SK-N-SH (cell line): ENCODE measurements around the gene SULT1C2. TPM values are rescaled to one million over a fixed set of nuclear protein-coding genes. Genes with fewer than 3 reads are reported as not detected.

Experiments used
- CTCF ChIA-PET: fragments of 300-600, 350-600 bp; formaldehyde crosslinking; extraction: SDS; loops from one replicate; lab custom pipeline; 2021; lab: Yijun Ruan, JAX
- POLR2A ChIA-PET: fragments of 350-600 bp; sonication (Branson Sonifier 250); formaldehyde crosslinking; extraction: SDS; loops from one replicate; lab custom pipeline; 2020; ENCODE audit warnings: antibody characterized with exemption, inconsistent platforms; lab: Yijun Ruan, JAX
- DNase-seq: peaks from one replicate; pipeline ENCODE4 v3.0.0; 2012
- H2AFZ ChIP-seq: fragments of 200-600 bp; sonication (generic); 2 replicates; pipeline ENCODE4 v1.8.1; 2016; ENCODE audit warnings: antibody characterized with exemption, mild to moderate bottlenecking, low read depth
- H3F3A ChIP-seq: fragments of 200-600 bp; sonication (generic); replicated peaks from 2 replicates; pipeline ENCODE3; 2016; ENCODE audit warnings: antibody characterized with exemption, mild to moderate bottlenecking; ENCODE audit not compliant: insufficient read depth
- H3K27ac ChIP-seq, 2 experiments: fragments of 200-500 bp in 1 of 2; fragments of 200-600 bp in 1 of 2; sonication (Bioruptor generic) in 1 of 2; sonication (generic), shearing (Covaris generic) in 1 of 2; 2 replicates each; pipeline versions ENCODE4 v1.5.1 to v1.6.1; 2014 to 2016; ENCODE audit warnings: low read depth in 2 of 2, inconsistent platforms in 1 of 2, low read length in 1 of 2, mild to moderate bottlenecking in 1 of 2, mixed read lengths in 1 of 2
- H3K27me3 ChIP-seq: fragments of 200-600 bp; sonication (generic), shearing (Covaris generic); 2 replicates; pipeline ENCODE4 v1.6.1; 2016; ENCODE audit warnings: mixed run types; ENCODE audit not compliant: insufficient read depth
- H3K36me3 ChIP-seq, 2 experiments: fragments of 200-500 bp in 1 of 2; fragments of 200-600 bp in 1 of 2; sonication (Bioruptor generic) in 1 of 2; sonication (generic) in 1 of 2; replicated peaks in 1 of 2; 2 replicates each; pipeline versions ENCODE3 to v1.5.1; 2014 to 2016; ENCODE audit warnings: low read length in 1 of 2, mild to moderate bottlenecking in 1 of 2; ENCODE audit not compliant: insufficient read depth in 2 of 2, control insufficient read depth in 1 of 2
- H3K4me1 ChIP-seq, 2 experiments: fragments of 200-500 bp in 1 of 2; fragments of 200-600 bp in 1 of 2; sonication (Bioruptor generic) in 1 of 2; sonication (generic), shearing (Covaris generic) in 1 of 2; 2 replicates each; pipeline versions ENCODE4 v1.5.1 to v1.6.1; 2014 to 2016; ENCODE audit warnings: low read depth in 1 of 2, low read length in 1 of 2, mixed run types in 1 of 2; ENCODE audit not compliant: insufficient read depth in 2 of 2, control insufficient read depth in 1 of 2
- H3K4me2 ChIP-seq: fragments of 200-600 bp; sonication (generic), shearing (Covaris generic); 2 replicates; pipeline ENCODE4 v1.6.1; 2017; ENCODE audit warnings: mixed run types
- H3K4me3 ChIP-seq, 2 experiments: fragments of 200-500 bp in 1 of 2; fragments of 200-600 bp in 1 of 2; sonication (Bioruptor generic) in 1 of 2; sonication (generic), shearing (Covaris generic) in 1 of 2; 2 replicates each; pipeline versions ENCODE4 v1.5.1 to v1.8.1; 2014 to 2016; ENCODE audit warnings: low read depth in 2 of 2, inconsistent platforms in 1 of 2, low read length in 1 of 2, mild to moderate bottlenecking in 1 of 2, mixed read lengths in 1 of 2, moderate library complexity in 1 of 2
- H3K79me2 ChIP-seq: fragments of 200-600 bp; sonication (generic); 2 replicates; pipeline ENCODE4 v1.8.1; 2017; ENCODE audit warnings: mild to moderate bottlenecking; ENCODE audit not compliant: insufficient read depth
- H3K9ac ChIP-seq: fragments of 200-600 bp; sonication (generic); 2 replicates; pipeline ENCODE4 v1.6.1; 2017; ENCODE audit warnings: mixed run types
- H3K9me2 ChIP-seq: fragments of 200-600 bp; sonication (generic); 2 replicates; pipeline ENCODE4 v1.6.1; 2017; ENCODE audit warnings: mixed run types
- H3K9me3 ChIP-seq: fragments of 200-600 bp; sonication (generic); 2 replicates; pipeline ENCODE4 v1.6.1; 2017; ENCODE audit warnings: mixed run types, mild to moderate bottlenecking, moderate library complexity
- H4K20me1 ChIP-seq: fragments of 200-600 bp; sonication (generic); 2 replicates; pipeline ENCODE4 v1.6.1; 2017; ENCODE audit warnings: mild to moderate bottlenecking, mixed run types; ENCODE audit not compliant: insufficient read depth
- ELF1 ChIP-seq: IDR thresholded peaks from 2 replicates; pipeline ENCODE4 v1.4.0; 2012
- EZH2phosphoT487 ChIP-seq: fragments of 200-600 bp; sonication (generic); IDR thresholded peaks from 2 replicates; pipeline ENCODE4 v1.6.1; 2017; ENCODE audit warnings: low read depth, mixed run types, mild to moderate bottlenecking, antibody characterized with exemption, moderate library complexity, borderline replicate concordance
- FOXM1 ChIP-seq: IDR thresholded peaks from 2 replicates; pipeline ENCODE4 v1.4.0; 2012; ENCODE audit warnings: low read depth, mild to moderate bottlenecking
- GABPA ChIP-seq: IDR thresholded peaks from 2 replicates; pipeline ENCODE4 v1.4.0; 2012; ENCODE audit warnings: low read depth, mild to moderate bottlenecking
- IRF3 ChIP-seq: fragments of 150-350 bp; IDR thresholded peaks from 2 replicates; pipeline ENCODE4 v1.6.1; 2016; ENCODE audit warnings: mild to moderate bottlenecking, low read depth, low read length
- JUND ChIP-seq: IDR thresholded peaks from 2 replicates; pipeline ENCODE4 v1.4.0; 2012
- MEF2A ChIP-seq: IDR thresholded peaks from 2 replicates; pipeline ENCODE4 v1.4.0; 2012; ENCODE audit warnings: low read depth, borderline replicate concordance
- MXI1 ChIP-seq: IDR thresholded peaks from 2 replicates; pipeline ENCODE4 v1.6.1; 2012; ENCODE audit warnings: mild to moderate bottlenecking, low read depth, low read length, improper control_type of control experiment
- NFIC ChIP-seq: IDR thresholded peaks from 2 replicates; pipeline ENCODE4 v1.4.0; 2012; ENCODE audit warnings: borderline replicate concordance
- RFX5 ChIP-seq: IDR thresholded peaks from 2 replicates; pipeline ENCODE4 v1.6.1; 2012; ENCODE audit warnings: mild to moderate bottlenecking, improper control_type of control experiment, low read length
- RXRA ChIP-seq: IDR thresholded peaks from 2 replicates; pipeline ENCODE4 v1.4.0; 2012; ENCODE audit warnings: low read depth, mild to moderate bottlenecking, borderline replicate concordance
- SIN3A ChIP-seq: IDR thresholded peaks from 2 replicates; pipeline ENCODE4 v1.6.1; 2012; ENCODE audit warnings: low read depth, mild to moderate bottlenecking, low read length, moderate library complexity, borderline replicate concordance
- SMC3 ChIP-seq: IDR thresholded peaks from 2 replicates; pipeline ENCODE4 v1.6.1; 2012; ENCODE audit warnings: low read depth, low read length, improper control_type of control experiment
- TAF1 ChIP-seq: IDR thresholded peaks from 2 replicates; pipeline ENCODE4 v1.6.1; 2012; ENCODE audit warnings: low read depth, mild to moderate bottlenecking, low read length, moderate library complexity, borderline replicate concordance
- TCF12 ChIP-seq: IDR thresholded peaks from 2 replicates; pipeline ENCODE4 v1.4.0; 2012
- YY1 ChIP-seq: IDR thresholded peaks from 2 replicates; pipeline ENCODE4 v1.4.0; 2012; ENCODE audit warnings: low read depth, mild to moderate bottlenecking
- WGBS: methylation state at CpG from one replicate; pipeline ENCODE4 v1.1.6; 2017; ENCODE audit warnings: low lambda C conversion rate; 5-methylcytosine and 5-hydroxymethylcytosine counted together
- polyA plus RNA-seq, 3 experiments: library from polyadenylated mRNA; depleted of rRNA; stranded (reverse); fragments of >200 nt; gene quantifications; 2 replicates each; pipeline ENCODE4 v1.2.3, GENCODE V29; 2012
- TF ChIP-seq, protein P1 (sequence below): IDR thresholded peaks from 2 replicates; pipeline ENCODE4 v1.6.1; 2012; ENCODE audit warnings: mild to moderate bottlenecking, low read depth, low read length, moderate library complexity
- TF ChIP-seq, protein P2 (sequence below): IDR thresholded peaks from 2 replicates; pipeline ENCODE4; 2012
- TF ChIP-seq, protein P3 (sequence below): IDR thresholded peaks from 2 replicates; pipeline ENCODE4 v1.4.0; 2012; ENCODE audit warnings: low read depth
- TF ChIP-seq, protein P4 (sequence below): fragments of 200-600 bp; sonication (generic); IDR thresholded peaks from 2 replicates; pipeline ENCODE4 v1.6.1; 2017; ENCODE audit warnings: antibody characterized with exemption, mild to moderate bottlenecking, moderate library complexity

The SULT1C2 gene
- polyA plus RNA-seq, 1 of the 3 experiments (the other 2 are of a cell fraction) = not detected

GRCh38 chr2:108329771-108330170 is 41.1 kb downstream of the SULT1C2 start:
- Histone ChIP-seq H3K4me1 (peaks cover 0 to 3% of the 10 kb centered on the region in 2 experiments; a peak in 2 of 4 replicates), H3F3A (no peaks in the 10 kb centered on the region), H3K27ac (no peak overlapping the region), H3K79me2 (no peaks in the 10 kb centered on the region), H3K9ac (no peak overlapping the region), H3K27me3 (no peaks in the 10 kb centered on the region), H3K36me3 (no peaks in the 10 kb centered on the region), H4K20me1 (no peaks in the 10 kb centered on the region), H3K4me3 (no peak overlapping the region), H2AFZ (no peak overlapping the region), H3K9me3 (no peaks in the 10 kb centered on the region), H3K4me2 (no peak overlapping the region), H3K9me2 (no peaks in the 10 kb centered on the region)
- ChIA-PET POLR2A (no interaction called here), CTCF (no interaction called here)
- WGBS = 79% methylated on average over 2 of the region's 2 CpGs
- no peak for DNase-seq
- no peak for TF ChIP-seq IRF3
- TF ChIP-seq RFX5 = no peak
- no peak for TF ChIP-seq GABPA
- no peak for TF ChIP-seq SMC3
- TF ChIP-seq, protein P1, sequence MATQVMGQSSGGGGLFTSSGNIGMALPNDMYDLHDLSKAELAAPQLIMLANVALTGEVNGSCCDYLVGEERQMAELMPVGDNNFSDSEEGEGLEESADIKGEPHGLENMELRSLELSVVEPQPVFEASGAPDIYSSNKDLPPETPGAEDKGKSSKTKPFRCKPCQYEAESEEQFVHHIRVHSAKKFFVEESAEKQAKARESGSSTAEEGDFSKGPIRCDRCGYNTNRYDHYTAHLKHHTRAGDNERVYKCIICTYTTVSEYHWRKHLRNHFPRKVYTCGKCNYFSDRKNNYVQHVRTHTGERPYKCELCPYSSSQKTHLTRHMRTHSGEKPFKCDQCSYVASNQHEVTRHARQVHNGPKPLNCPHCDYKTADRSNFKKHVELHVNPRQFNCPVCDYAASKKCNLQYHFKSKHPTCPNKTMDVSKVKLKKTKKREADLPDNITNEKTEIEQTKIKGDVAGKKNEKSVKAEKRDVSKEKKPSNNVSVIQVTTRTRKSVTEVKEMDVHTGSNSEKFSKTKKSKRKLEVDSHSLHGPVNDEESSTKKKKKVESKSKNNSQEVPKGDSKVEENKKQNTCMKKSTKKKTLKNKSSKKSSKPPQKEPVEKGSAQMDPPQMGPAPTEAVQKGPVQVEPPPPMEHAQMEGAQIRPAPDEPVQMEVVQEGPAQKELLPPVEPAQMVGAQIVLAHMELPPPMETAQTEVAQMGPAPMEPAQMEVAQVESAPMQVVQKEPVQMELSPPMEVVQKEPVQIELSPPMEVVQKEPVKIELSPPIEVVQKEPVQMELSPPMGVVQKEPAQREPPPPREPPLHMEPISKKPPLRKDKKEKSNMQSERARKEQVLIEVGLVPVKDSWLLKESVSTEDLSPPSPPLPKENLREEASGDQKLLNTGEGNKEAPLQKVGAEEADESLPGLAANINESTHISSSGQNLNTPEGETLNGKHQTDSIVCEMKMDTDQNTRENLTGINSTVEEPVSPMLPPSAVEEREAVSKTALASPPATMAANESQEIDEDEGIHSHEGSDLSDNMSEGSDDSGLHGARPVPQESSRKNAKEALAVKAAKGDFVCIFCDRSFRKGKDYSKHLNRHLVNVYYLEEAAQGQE = no peak
- TF ChIP-seq SIN3A = no peak
- no peak for TF ChIP-seq ELF1
- TF ChIP-seq MXI1 = no peak
- TF ChIP-seq TCF12 = no peak
- TF ChIP-seq, protein P2, sequence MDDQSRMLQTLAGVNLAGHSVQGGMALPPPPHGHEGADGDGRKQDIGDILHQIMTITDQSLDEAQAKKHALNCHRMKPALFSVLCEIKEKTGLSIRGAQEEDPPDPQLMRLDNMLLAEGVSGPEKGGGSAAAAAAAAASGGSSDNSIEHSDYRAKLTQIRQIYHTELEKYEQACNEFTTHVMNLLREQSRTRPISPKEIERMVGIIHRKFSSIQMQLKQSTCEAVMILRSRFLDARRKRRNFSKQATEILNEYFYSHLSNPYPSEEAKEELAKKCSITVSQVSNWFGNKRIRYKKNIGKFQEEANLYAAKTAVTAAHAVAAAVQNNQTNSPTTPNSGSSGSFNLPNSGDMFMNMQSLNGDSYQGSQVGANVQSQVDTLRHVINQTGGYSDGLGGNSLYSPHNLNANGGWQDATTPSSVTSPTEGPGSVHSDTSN = no peak
- TF ChIP-seq, protein P3, sequence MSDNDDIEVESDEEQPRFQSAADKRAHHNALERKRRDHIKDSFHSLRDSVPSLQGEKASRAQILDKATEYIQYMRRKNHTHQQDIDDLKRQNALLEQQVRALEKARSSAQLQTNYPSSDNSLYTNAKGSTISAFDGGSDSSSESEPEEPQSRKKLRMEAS = no peak
- no peak for TF ChIP-seq JUND
- TF ChIP-seq TAF1 = no peak
- TF ChIP-seq EZH2phosphoT487 = no peak
- TF ChIP-seq, protein P4, sequence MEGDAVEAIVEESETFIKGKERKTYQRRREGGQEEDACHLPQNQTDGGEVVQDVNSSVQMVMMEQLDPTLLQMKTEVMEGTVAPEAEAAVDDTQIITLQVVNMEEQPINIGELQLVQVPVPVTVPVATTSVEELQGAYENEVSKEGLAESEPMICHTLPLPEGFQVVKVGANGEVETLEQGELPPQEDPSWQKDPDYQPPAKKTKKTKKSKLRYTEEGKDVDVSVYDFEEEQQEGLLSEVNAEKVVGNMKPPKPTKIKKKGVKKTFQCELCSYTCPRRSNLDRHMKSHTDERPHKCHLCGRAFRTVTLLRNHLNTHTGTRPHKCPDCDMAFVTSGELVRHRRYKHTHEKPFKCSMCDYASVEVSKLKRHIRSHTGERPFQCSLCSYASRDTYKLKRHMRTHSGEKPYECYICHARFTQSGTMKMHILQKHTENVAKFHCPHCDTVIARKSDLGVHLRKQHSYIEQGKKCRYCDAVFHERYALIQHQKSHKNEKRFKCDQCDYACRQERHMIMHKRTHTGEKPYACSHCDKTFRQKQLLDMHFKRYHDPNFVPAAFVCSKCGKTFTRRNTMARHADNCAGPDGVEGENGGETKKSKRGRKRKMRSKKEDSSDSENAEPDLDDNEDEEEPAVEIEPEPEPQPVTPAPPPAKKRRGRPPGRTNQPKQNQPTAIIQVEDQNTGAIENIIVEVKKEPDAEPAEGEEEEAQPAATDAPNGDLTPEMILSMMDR = no peak
- no peak for TF ChIP-seq FOXM1
- TF ChIP-seq NFIC = no peak
- TF ChIP-seq YY1 = no peak
- TF ChIP-seq MEF2A = no peak
- no peak for TF ChIP-seq RXRA
